HL-60/S4 (cell line): ENCODE measurements around the gene PLEK.

Experiments used
- in situ Hi-C: fragments of 300-500 bp; cut with MboI; formaldehyde crosslinking; loops from 2 replicates; pipeline ENCODE4 v1.14.3; 2022; ENCODE audit warnings: low sequenced_read_pairs

Gene PLEK

GRCh38 chr2:68414452-68414851 lies 49.4 kb downstream of the PLEK start:
- in situ Hi-C loops, result no loop called here

GRCh38 chr2:68414876-68415275 lies 49.8 kb downstream of the PLEK start:
- in situ Hi-C loops, result no loop called here

- in situ Hi-C loops, result no loop called here
Measured at GRCh38 chr2:68415521-68415920, 50.4 kb downstream of the PLEK start.

GRCh38 chr2:68416081-68416675 lies 51.1 kb downstream of the PLEK start:
- in situ Hi-C loops, result no loop called here

GRCh38 chr2:68417926-68418325 lies 52.8 kb downstream of the PLEK start:
- in situ Hi-C loops, result no loop called here

GRCh38 chr2:68418419-68418818 lies 53.3 kb downstream of the PLEK start:
- in situ Hi-C loops, result no loop called here

- in situ Hi-C loops, result no loop called here
Measured at GRCh38 chr2:68418855-68419254, 53.8 kb downstream of the PLEK start.

GRCh38 chr2:68420254-68420910 lies 55.3 kb downstream of the PLEK start:
- in situ Hi-C loops, result no loop called here

- in situ Hi-C loops, result no loop called here
Measured at GRCh38 chr2:68423966-68424650, 59.0 kb downstream of the PLEK start.

- in situ Hi-C loops, result loop anchor here (5.0 to 25.0 kb wide), 2 partner anchors 58 to 138 kb away; partner anchors contain the start of gene PLEK
Measured at GRCh38 chr2:68425503-68425902, 60.4 kb downstream of the PLEK start.

GRCh38 chr2:68426446-68426845 lies 61.4 kb downstream of the PLEK start:
- in situ Hi-C loops, result loop anchor here (5.0 to 25.0 kb wide), 2 partner anchors 59 to 139 kb away; partner anchors contain the start of gene PLEK

GRCh38 chr2:68426848-68427579 lies 61.9 kb downstream of the PLEK start:
- in situ Hi-C loops, result loop anchor here (5.0 to 25.0 kb wide), 2 partner anchors 60 to 140 kb away; partner anchors contain the start of gene PLEK

- in situ Hi-C loops, result loop anchor here (5.0 to 25.0 kb wide), 2 partner anchors 61 to 141 kb away; partner anchors contain the start of gene PLEK
Measured at GRCh38 chr2:68428126-68428525, 63.0 kb downstream of the PLEK start.

GRCh38 chr2:68428746-68429145 lies 63.7 kb downstream of the PLEK start:
- in situ Hi-C loops, result loop anchor here (5.0 to 25.0 kb wide), 2 partner anchors 61 to 141 kb away; partner anchors contain the start of gene PLEK

- in situ Hi-C loops, result loop anchor here (5.0 to 25.0 kb wide), 2 partner anchors 62 to 142 kb away; partner anchors contain the start of gene PLEK
Measured at GRCh38 chr2:68429311-68429826, 64.3 kb downstream of the PLEK start.

- in situ Hi-C loops, result loop anchor here (25.0 kb wide), 1 partner anchor 144 kb away; no protein-coding TSS in a partner anchor
Measured at GRCh38 chr2:68431316-68431972, 66.4 kb downstream of the PLEK start.

- in situ Hi-C loops, result loop anchor here (25.0 kb wide), 1 partner anchor 146 kb away; no protein-coding TSS in a partner anchor
Measured at GRCh38 chr2:68432696-68433658, 67.9 kb downstream of the PLEK start.

GRCh38 chr2:68434981-68435380 lies 69.9 kb downstream of the PLEK start:
- in situ Hi-C loops, result loop anchor here (25.0 kb wide), 1 partner anchor 148 kb away; no protein-coding TSS in a partner anchor

- in situ Hi-C loops, result loop anchor here (25.0 kb wide), 1 partner anchor 148 kb away; no protein-coding TSS in a partner anchor
Measured at GRCh38 chr2:68435615-68436014, 70.5 kb downstream of the PLEK start.
